Measurements from ENCODE around the gene PGM1.

DNA sequence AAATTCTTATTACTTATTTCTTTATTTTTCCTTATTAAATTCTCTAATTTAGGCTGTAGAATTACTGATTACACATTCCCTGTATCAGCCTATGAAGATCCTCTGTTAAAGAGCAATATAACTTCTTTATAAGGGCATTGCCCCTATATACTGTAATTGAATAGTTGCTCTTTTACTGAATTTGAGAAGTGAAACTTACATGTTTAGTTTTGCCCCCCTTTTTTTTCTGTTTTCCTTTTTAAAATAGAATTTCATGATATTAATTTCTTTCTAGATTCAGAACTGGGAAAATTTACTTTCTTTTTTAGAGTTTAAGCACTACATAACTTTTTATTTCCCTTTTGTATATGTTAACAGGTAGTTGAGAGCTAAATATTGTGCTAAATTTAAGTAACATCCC, 29.5 kb upstream of the PGM1 start:
- no peak for TF ChIP-seq POLR2A (IDR thresholded peaks at IDR 0.05)
- TF ChIP-seq, protein P1, sequence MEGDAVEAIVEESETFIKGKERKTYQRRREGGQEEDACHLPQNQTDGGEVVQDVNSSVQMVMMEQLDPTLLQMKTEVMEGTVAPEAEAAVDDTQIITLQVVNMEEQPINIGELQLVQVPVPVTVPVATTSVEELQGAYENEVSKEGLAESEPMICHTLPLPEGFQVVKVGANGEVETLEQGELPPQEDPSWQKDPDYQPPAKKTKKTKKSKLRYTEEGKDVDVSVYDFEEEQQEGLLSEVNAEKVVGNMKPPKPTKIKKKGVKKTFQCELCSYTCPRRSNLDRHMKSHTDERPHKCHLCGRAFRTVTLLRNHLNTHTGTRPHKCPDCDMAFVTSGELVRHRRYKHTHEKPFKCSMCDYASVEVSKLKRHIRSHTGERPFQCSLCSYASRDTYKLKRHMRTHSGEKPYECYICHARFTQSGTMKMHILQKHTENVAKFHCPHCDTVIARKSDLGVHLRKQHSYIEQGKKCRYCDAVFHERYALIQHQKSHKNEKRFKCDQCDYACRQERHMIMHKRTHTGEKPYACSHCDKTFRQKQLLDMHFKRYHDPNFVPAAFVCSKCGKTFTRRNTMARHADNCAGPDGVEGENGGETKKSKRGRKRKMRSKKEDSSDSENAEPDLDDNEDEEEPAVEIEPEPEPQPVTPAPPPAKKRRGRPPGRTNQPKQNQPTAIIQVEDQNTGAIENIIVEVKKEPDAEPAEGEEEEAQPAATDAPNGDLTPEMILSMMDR (IDR thresholded peaks at IDR 0.05) = no peak
